GM21528 (cell line): ENCODE data around the gene IGDCC3.

ENCODE experiments used
- ATAC-seq: cut with Tn5 transposase; IDR thresholded peaks from one replicate; pipeline ENCODE4 v1.9.1; 2021; ENCODE audit warnings: mild to moderate bottlenecking, moderate library complexity; ENCODE audit not compliant: unreplicated experiment, low FRiP score

IGDCC3 gene

GRCh38 chr15:65304381-65305149 lies 73.2 kb downstream of the IGDCC3 start, which contains the start of gene RNU5B-1:
Gene RNU5B-1, plus strand, starts transcription at chr15:65304677.
- peak; percentile 62 for ATAC-seq

- peak; percentile 13 for ATAC-seq
These were observed 74.0 kb downstream of the IGDCC3 start for GRCh38 chr15:65303687-65304380.

- ATAC-seq = no peak
These were observed 75.7 kb downstream of the IGDCC3 start for GRCh38 chr15:65302061-65302460.

GRCh38 chr15:65300924-65301441 lies 76.8 kb downstream of the IGDCC3 start:
- no peak for ATAC-seq

- no peak for ATAC-seq
These were observed 79.1 kb downstream of the IGDCC3 start for GRCh38 chr15:65298731-65299130.

- ATAC-seq = no peak
These were observed 84.8 kb downstream of the IGDCC3 start for GRCh38 chr15:65292938-65293518.

GRCh38 chr15:65290228-65290627 lies 87.6 kb downstream of the IGDCC3 start:
- ATAC-seq = no peak

GRCh38 chr15:65289261-65289854 lies 88.4 kb downstream of the IGDCC3 start:
- no peak for ATAC-seq

GRCh38 chr15:65287520-65287855 lies 90.3 kb downstream of the IGDCC3 start:
- no peak for ATAC-seq

GRCh38 chr15:65286704-65287519 lies 90.9 kb downstream of the IGDCC3 start, which contains the start of gene PARP16:
Gene PARP16, minus strand, starts transcription at chr15:65286883. Its CDS starts 457 bp downstream, at chr15:65286426.
- peak; percentile 92 for ATAC-seq

- peak; percentile 33 for ATAC-seq
These were observed 91.6 kb downstream of the IGDCC3 start for GRCh38 chr15:65286069-65286703.

- ATAC-seq = no peak
These were observed 92.3 kb downstream of the IGDCC3 start for GRCh38 chr15:65285291-65286068.

- no peak for ATAC-seq
These were observed 99.3 kb downstream of the IGDCC3 start for GRCh38 chr15:65278480-65278879.
